GM06990 (cell line): ENCODE measurements around the gene CNN2.

ENCODE experiments used
- DNase-seq: peaks from one replicate; pipeline ENCODE4 v3.0.0-alpha.2; 2011; ENCODE audit not compliant: insufficient read length; ENCODE audit errors: extremely low read depth
- H3K27me3 ChIP-seq: replicated peaks from 2 replicates; pipeline ENCODE4 v1.6.0; 2011; ENCODE audit warnings: low read length; ENCODE audit not compliant: control insufficient read depth, insufficient read depth
- H3K36me3 ChIP-seq: 2 replicates; pipeline ENCODE4 v1.5.1; 2011; ENCODE audit warnings: low read length; ENCODE audit not compliant: control insufficient read depth, insufficient read depth
- H3K4me3 ChIP-seq: replicated peaks from 2 replicates; pipeline ENCODE4 v1.5.1; 2011; ENCODE audit warnings: low read depth, mild to moderate bottlenecking, control low read depth, low read length
- TF ChIP-seq, protein P1 (sequence below): IDR thresholded peaks from 2 replicates; pipeline ENCODE4 v1.5.1; 2011; ENCODE audit warnings: low read length, control low read depth, mild to moderate bottlenecking, inconsistent platforms; ENCODE audit not compliant: insufficient read depth, poor library complexity, severe bottlenecking

Gene CNN2

DNA sequence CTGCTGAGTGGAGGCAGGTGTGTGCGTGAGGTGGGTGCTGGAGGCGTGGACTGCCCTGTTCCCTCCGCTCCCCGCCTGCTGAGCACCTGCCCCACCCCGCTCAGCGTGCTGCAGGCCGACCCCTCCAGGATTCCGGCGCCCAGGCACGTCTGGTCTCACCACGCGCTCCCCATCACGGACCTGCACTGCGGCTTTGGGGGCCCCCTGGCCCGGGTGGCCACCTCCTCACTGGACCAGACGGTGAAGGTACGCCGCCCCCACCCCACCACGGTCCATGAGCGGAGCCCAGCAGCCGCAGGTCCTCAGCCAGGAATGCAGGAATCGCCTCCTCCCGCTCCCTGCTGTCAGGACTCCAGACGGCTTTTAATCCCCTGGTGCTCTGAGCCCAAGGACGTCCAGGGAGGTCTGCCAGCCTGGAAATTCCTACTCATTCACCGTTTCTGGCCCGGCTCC is 36.3 kb upstream of the CNN2 start:
- H3K4me3 ChIP-seq: no peak overlapping the region
- peaks cover 20% of the 10 kb centered on the region for H3K36me3 ChIP-seq
- no peaks in the 10 kb centered on the region for H3K27me3 ChIP-seq
- TF ChIP-seq, protein P1, sequence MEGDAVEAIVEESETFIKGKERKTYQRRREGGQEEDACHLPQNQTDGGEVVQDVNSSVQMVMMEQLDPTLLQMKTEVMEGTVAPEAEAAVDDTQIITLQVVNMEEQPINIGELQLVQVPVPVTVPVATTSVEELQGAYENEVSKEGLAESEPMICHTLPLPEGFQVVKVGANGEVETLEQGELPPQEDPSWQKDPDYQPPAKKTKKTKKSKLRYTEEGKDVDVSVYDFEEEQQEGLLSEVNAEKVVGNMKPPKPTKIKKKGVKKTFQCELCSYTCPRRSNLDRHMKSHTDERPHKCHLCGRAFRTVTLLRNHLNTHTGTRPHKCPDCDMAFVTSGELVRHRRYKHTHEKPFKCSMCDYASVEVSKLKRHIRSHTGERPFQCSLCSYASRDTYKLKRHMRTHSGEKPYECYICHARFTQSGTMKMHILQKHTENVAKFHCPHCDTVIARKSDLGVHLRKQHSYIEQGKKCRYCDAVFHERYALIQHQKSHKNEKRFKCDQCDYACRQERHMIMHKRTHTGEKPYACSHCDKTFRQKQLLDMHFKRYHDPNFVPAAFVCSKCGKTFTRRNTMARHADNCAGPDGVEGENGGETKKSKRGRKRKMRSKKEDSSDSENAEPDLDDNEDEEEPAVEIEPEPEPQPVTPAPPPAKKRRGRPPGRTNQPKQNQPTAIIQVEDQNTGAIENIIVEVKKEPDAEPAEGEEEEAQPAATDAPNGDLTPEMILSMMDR: no peak
- DNase-seq: no peak

DNA sequence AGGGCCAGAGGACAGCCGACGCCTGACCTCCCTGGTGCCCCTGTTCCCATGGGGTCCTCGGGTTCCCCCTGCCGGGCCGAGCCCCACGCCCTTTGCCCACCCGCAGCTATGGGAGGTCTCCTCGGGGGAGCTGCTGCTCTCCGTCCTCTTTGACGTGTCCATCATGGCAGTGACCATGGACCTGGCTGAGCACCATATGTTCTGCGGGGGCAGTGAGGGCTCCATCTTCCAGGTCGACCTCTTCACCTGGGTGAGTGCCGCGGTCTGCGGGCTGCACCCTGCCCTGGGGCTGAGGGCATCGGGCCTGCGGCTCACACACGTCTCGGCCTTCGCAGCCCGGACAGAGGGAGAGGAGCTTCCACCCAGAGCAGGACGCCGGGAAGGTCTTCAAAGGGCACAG is 35.7 kb upstream of the CNN2 start:
- no peak overlapping the region for H3K4me3 ChIP-seq
- H3K27me3 ChIP-seq: no peaks in the 10 kb centered on the region
- TF ChIP-seq, protein P1: no peak
- no peak for DNase-seq
- peaks cover 20% of the 10 kb centered on the region for H3K36me3 ChIP-seq

DNA sequence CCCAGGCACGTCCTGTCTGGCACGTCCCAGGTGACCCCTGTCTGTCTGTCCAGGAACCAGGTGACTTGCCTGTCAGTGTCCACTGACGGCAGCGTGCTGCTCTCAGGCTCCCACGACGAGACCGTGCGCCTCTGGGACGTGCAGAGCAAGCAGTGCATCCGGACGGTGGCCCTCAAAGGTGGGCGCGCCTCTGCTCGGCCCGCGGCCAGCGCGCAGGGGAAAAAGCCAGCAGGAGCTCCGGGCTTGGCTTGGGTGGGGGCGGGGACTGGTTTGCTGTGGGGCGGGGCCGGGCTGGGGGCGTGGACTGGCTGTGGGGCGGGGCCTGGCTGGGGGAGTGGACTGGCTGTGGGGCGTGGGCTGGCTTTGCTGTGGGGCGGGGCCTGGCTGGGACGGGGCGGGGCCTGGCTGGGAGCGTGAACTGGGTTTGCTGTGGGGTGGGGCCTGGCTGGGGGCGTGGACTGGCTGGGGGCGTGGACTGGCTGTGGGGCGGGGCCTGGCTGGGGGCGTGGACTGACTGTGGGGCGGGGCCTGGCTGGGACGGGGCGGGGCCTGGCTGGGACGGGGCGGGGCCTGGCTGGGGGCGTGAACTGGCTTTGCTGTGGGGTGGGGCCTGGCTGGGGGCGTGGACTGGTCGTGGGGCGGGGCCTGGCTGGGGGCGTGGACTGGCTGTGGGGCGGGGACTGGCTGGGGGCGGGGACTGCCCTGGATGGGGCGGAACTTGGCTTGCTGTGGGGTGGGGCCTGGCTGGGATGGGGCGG is 35.1 kb upstream of the CNN2 start:
- Histone ChIP-seq H3K36me3 (peaks cover 17% of the 10 kb centered on the region), H3K27me3 (no peaks in the 10 kb centered on the region), H3K4me3 (no peak overlapping the region)
- TF ChIP-seq, protein P1: no peak
- DNase-seq: no peak

DNA sequence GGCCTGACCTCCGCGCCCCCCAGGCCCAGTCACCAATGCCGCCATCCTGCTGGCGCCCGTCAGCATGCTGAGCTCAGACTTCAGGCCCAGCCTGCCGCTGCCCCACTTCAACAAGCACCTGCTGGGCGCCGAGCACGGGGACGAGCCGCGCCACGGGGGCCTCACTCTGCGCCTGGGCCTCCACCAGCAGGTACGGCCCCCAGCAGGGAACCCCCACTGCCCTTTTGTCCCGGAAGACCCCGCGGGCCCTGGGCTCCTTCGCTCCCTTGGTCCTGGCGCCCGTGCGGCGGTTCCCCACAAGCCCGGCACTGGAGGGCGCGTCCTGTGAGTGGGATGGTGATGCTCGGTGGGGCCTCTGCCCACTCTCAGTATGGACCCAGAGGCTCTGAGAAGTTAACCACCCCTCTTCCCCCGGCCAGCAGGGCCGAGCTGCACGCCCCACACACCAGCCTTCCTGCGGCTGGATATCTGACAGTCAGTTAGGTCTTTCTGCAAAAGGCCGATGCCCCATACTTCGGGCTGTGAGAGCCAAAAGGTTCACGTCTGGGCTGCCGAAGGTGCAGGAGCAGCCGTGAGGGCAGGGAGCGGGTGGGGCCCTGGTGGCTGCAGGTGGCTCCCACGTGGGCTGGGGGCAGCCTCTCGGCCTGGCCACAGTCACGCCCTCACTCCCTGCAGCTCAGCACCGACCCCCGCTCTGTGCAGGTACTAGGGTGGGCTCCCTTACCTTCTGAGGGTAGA is 34.3 kb upstream of the CNN2 start:
- DNase-seq: no peak
- peaks cover 16% of the 10 kb centered on the region for H3K36me3 ChIP-seq
- TF ChIP-seq, protein P1: no peak
- H3K27me3 ChIP-seq: no peaks in the 10 kb centered on the region
- H3K4me3 ChIP-seq: no peak overlapping the region

DNA sequence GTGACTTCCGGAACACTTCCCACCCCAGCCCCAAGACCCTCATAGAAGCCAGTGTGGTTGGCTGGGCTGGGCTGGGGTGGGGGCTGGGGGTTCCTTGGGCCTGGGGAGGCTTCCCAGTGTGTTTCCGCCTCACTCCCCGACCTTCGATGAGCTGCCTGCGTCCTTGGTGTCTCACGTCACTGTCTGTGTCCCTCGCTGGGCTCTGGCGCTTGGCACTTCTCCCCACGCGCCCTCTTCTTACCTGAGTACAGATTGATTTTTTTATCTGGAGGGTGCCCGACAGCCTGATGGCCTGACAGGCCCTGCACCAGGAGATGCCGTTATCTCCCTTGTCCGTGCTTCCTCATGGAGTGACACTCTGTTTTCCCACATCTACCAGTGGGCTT is 33.7 kb upstream of the CNN2 start:
- TF ChIP-seq, protein P1: no peak
- H3K27me3 ChIP-seq: no peaks in the 10 kb centered on the region
- no peak for DNase-seq
- no peak overlapping the region for H3K4me3 ChIP-seq
- peaks cover 16% of the 10 kb centered on the region for H3K36me3 ChIP-seq
